GM21390 (cell line): ENCODE measurements around the gene SHISA5.
A peak's percentile ranks its signal among the peaks of the same experiment; 100 is the strongest.
"Not testable (repeated sequence)": the region's sequence is repeated elsewhere in the genome, so short reads cannot be mapped to it uniquely, and the experiment has no call there.

Experiments used
- ATAC-seq: cut with Tn5 transposase; IDR thresholded peaks from one replicate; pipeline ENCODE4 v1.9.1; 2021; ENCODE audit not compliant: unreplicated experiment

SHISA5 gene

DNA sequence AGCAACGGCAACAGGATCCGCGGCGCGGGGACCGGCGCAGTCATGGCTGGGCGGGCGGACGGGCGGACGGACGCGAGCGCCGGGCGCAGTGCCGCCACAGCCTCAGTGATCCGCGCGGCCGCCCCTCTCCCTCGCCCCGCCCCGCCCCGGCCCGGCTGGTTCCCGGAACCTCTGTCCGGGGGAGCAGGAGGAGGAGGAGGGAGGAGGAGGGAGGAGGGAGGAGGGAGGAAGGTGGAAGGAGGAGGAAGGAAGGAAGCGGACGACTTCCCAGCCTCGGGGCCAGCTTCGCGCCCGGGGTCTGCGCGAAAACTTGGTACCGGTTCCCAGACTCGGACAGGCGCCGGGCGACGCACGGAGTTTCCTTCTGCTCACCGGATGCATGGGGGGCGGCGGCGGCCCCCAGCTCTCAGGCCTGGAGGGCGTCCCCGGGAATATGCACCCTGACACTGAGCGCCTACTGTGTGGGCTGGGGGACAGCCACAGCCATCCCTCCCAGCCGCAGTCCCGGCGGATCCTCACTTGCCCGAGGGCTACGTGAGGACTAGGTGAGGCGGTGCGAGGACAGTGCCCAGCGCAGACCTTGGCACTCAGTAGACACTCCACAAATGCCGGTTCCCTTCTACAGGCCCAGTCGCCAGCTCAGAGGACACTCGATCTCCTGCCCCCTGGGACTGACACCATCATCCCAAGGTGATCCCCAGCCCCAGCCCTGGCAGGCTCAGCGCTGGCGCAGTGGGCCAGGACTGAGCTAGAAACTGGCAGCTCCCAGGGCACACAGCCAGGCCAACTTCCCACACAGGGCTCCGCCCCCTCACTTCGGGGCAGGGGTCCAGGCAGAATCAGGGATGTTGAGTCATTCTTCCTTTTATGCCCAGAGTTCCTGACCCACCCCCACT, at the start of gene SHISA5:
SHISA5 (minus strand) TSS at position 124 of the 896 bp plus-strand sequence; CDS start at position 44, 80 bp downstream.
- ATAC-seq, result no peak

GRCh38 chr3:48553361-48553760, 49.4 kb upstream of the SHISA5 start:
- no peak for ATAC-seq

DNA sequence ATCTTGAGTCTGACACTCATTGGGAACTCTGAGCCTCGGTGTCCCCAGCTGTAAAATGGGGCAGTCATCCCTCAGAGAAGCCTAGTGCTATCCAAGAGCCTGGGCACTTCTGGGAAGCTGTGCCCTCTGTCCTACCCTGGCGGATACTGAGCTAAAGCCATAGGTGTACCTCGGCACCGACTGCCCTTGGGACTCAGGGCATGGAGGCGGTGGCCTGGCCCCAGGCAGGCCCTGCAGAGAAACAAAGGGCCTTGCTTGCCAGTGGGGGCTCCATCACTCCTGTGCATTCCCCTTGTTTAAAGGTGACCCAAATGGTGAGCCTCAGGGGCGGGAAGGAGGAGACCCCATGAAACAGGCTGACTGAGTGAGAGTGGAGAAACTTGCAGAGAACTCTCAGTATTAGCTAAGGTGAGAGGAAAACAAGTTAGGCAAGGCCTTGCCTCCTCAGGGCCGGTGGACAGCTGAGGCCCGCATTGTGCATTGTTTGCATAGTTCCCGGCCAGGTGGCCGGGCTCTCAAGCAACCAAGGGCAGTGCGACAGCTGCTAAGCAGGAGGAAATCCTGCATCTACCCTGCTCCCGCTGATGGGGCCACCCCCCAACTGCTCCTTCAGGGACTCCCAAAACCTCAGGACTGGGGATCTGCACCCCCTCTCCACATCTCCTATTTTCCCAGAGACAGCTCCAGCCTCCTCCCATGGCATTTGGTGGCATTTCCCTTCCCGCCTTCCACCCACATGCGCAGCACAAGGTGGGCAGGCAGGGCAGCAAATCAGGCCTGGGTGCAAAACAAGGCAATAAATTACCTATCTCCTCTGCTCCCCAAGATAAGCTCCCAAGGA, 48.4 kb upstream of the SHISA5 start:
- no peak for ATAC-seq

DNA sequence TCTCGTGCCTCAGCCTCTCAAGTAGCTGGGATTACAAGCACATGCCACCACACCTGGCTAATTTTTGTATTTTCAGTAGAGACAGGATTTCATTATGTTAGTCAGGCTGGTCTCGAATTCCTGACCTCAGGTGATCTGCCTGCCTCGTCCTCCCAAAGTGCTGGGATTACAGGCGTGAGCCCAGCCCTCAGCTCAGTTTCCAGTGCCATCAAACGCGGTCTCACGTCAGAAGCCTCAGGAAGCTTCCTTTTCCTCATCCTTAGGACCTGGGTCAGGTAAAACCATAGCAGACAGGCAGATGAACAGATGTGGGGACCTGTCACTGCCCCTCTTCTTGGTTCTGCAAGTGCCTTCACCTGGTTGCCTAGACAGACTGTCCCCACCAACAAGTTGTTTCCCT, 47.7 kb upstream of the SHISA5 start:
- ATAC-seq, result not testable (repeated sequence)

DNA sequence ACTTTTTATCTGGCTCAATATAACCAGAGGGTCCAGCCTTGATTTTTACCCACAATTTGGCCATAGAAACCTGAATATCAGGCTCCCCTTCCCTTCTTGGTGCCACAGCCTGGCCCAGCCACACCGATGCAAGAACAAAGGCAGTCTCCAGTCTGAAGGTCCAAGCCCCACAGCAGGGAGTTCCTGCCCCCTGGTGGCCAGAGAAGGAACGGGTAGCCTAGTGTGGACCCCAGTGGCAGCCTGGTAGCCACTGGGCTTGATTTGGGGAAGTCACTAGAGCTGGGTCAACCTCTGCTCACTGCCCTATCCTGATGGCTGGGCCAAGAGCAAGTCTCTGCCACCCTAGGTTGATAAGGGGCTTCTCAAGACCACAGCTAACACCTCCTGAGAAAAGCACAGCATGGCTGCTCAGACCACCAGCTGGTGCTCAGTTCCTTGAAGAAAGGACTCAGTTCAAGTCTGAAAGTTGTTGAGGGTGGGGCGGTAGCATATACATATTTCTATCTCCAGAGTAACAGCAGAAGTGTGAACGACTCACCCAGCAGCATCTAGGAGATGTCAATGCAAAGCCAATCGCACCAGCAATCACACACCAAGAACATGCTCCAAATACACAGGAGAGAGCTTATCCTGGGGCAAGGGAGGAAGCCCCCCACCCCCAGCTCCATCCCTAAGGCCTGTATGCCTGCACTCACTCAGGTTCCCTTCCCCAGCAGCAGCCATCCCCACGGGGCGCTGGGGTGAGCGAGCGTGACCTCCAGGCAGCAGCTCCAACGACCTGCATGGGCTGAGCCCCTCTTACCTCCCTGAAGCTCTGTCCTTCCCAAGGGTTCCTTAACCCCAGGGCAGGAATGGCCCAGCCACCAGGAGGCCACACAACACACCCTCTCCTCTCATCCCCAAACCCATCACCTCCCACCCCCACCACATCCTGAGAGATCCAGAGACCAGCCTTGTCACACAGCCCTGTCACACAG, 45.0 kb upstream of the SHISA5 start:
- peak; percentile 61 for ATAC-seq

- no peak for ATAC-seq
Observed at GRCh38 chr3:48548126-48548525, 44.2 kb upstream of the SHISA5 start.

- no peak for ATAC-seq
Observed at GRCh38 chr3:48546203-48546829, 42.3 kb upstream of the SHISA5 start.

DNA sequence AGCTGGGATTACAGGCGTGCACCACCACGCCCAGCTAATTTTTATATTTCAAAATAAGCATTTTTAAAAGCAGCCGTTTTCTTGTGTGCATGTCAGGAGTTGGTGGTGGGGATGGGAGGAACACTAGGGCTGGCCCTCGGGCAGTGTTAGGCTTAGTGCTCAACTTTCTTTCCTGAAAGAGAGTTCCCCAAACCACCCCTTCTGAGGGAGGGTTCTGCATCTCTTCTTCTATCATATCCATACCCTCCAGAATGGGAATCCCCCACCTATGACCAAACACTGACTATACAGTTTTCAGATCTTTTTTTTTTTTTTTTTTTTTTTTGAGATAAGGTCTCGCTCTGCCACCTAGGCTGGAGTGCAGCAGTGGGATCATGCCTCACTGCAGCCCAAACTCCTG, 40.2 kb upstream of the SHISA5 start:
- ATAC-seq, result no peak

- no peak for ATAC-seq
Observed at GRCh38 chr3:48543271-48543866, 39.4 kb upstream of the SHISA5 start.

GRCh38 chr3:48538451-48538850, 34.5 kb upstream of the SHISA5 start:
- no peak for ATAC-seq

DNA sequence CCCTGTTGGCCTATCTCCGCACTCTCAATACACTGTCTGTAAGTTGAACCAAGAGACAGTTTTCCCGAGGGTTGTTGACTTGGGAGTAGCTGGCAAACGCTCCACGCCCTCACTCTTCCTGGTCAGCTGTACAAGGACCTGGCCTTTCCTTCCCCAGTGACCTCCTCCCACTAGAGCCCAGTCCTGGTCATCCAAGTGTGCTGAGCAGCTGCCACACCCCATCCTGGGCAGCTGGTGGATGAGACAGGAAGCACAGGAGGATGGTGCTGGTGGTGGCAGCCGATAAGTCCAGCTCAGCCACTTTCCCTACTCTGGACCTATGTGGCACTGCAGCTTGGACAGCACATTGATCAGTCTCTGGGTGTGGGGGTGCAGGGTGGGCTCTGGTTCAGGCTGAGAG, 32.8 kb upstream of the SHISA5 start:
- no peak for ATAC-seq

GRCh38 chr3:48536116-48536515, 32.1 kb upstream of the SHISA5 start:
- ATAC-seq, result no peak

DNA sequence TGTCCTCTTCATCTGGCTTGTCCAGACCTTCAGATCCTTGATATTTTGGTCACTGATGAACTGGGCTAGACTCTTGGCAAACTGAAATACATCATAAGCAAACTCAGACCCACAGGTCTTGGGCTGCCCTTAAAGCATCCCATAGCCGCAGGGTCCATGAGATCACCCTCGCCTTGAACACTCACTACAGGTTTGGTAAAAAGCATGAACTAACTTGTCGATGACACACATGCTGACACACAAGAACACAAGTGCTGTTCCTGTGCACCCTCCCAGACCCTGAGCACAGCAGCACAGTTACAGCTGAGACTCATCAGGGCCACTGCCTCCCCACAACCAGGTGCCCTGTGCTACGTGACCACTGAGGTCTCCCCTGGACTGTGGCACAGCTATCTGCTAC, 31.6 kb upstream of the SHISA5 start:
- no peak for ATAC-seq

- ATAC-seq, result no peak
Observed at GRCh38 chr3:48532977-48533337, 29.0 kb upstream of the SHISA5 start.

DNA sequence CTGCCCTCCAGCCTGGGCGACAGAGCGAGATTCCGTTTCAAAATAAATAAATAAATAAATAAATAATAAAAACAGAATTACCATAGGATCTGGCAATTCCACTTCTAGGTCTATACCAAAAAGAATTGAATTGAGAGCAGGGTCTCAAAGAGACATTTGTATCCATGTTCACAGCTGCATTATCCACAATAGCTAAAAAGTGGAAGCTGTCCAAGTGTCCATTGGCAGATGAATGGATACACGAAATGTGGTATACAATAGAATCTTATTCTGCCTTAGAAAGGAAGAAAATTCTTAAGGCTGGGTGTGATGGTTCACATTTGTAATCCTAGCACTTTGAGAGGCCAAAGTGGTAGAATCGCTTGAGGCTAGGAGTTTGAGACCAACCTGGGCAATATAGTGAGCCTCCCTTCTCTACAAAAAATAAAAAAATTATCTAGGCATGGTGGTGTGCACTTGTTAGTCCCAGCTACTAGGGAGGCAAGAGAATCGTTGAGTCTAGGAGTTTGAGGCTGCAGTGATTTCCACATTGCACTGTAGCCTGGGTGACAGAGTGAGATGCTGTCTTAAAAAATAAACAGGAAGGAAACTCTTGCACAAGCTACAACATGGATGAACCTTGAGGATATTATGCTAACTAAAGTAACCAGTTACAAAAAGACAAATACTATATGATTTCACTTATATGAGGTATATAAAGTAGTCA, 28.4 kb upstream of the SHISA5 start:
- no peak for ATAC-seq

GRCh38 chr3:48530701-48531100, 26.7 kb upstream of the SHISA5 start:
- not testable (repeated sequence) for ATAC-seq

- ATAC-seq, result no peak
Observed at GRCh38 chr3:48528754-48529153, 24.8 kb upstream of the SHISA5 start.

DNA sequence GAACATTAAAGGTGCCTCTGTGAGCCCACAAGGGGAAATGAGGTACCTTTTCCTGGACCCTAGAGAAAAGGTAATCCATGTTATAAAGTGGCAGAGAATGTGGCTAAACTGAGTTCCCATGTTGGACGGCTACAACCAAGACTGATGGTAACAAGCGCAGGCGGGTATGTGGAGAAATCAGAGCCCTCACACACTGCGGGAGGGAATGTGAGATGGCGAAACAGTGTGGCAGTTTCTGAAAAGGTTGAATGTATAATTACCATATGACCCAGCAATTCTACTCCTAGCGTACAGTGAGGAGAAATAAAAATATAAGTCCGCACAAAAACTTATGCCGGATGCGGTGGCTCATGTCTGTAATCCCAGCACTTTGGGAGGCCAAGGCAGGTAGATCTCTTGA, 24.1 kb upstream of the SHISA5 start:
- ATAC-seq, result no peak

- no peak for ATAC-seq
Observed at GRCh38 chr3:48524970-48525369, 21.0 kb upstream of the SHISA5 start.
